Hepatocyte (in vitro differentiated cells): ENCODE results near the gene CPZ. TPM values are rescaled to one million over a fixed set of nuclear protein-coding genes. Genes with fewer than 3 reads are reported as not detected.

ENCODE experiments used
- DNase-seq: peaks from one replicate; pipeline ENCODE4 v3.0.0-alpha.2; 2016; ENCODE audit warnings: low spot score
- H2AFZ ChIP-seq: fragments of 200-600 bp; sonication (generic); 2 replicates; pipeline ENCODE4 v1.6.0; 2016; ENCODE audit warnings: antibody characterized with exemption, mild to moderate bottlenecking
- H3K27ac ChIP-seq: fragments of 200-600 bp; sonication (generic); 2 replicates; pipeline ENCODE4 v1.5.1; 2016; ENCODE audit warnings: mild to moderate bottlenecking
- H3K27me3 ChIP-seq: fragments of 200-600 bp; sonication (generic); 2 replicates; pipeline ENCODE4 v1.6.1; 2016
- H3K36me3 ChIP-seq: fragments of 200-600 bp; sonication (generic); replicated peaks from 2 replicates; pipeline ENCODE4 v1.5.1; 2016; ENCODE audit warnings: low read depth; ENCODE audit not compliant: insufficient read depth
- H3K4me1 ChIP-seq: fragments of 200-600 bp; sonication (generic); 2 replicates; pipeline ENCODE4 v1.5.1; 2016; ENCODE audit warnings: mild to moderate bottlenecking, moderate library complexity; ENCODE audit not compliant: insufficient read depth
- H3K4me2 ChIP-seq: fragments of 200-600 bp; sonication (generic); 2 replicates; pipeline ENCODE4 v1.6.0; 2016
- H3K4me3 ChIP-seq: fragments of 200-600 bp; sonication (generic); 2 replicates; pipeline ENCODE4 v1.5.1; 2016; ENCODE audit warnings: mild to moderate bottlenecking
- H3K79me2 ChIP-seq: fragments of 200-600 bp; sonication (generic); 2 replicates; pipeline ENCODE4 v1.6.0; 2017; ENCODE audit warnings: mild to moderate bottlenecking
- H3K9me2 ChIP-seq: fragments of 200-600 bp; sonication (generic); replicated peaks from 2 replicates; pipeline ENCODE4 v1.6.0; 2017; ENCODE audit warnings: mild to moderate bottlenecking; ENCODE audit not compliant: insufficient read depth
- H3K9me3 ChIP-seq: fragments of 200-600 bp; sonication (generic); 2 replicates; pipeline ENCODE4 v1.5.1; 2016; ENCODE audit warnings: low read depth, mild to moderate bottlenecking
- H4K20me1 ChIP-seq: fragments of 200-600 bp; sonication (generic); 2 replicates; pipeline ENCODE4 v1.6.0; 2016; ENCODE audit warnings: mild to moderate bottlenecking; ENCODE audit not compliant: insufficient read depth, poor library complexity, severe bottlenecking
- CTCF ChIP-seq: fragments of 200-600 bp; sonication (generic); IDR thresholded peaks from 2 replicates; pipeline ENCODE4 v1.5.1; 2016; ENCODE audit warnings: antibody characterized with exemption, mild to moderate bottlenecking; ENCODE audit not compliant: poor library complexity
- EZH2 ChIP-seq: fragments of 200-600 bp; sonication (generic); IDR thresholded peaks from 2 replicates; pipeline ENCODE4 v1.6.1; 2016; ENCODE audit warnings: antibody characterized with exemption, mild to moderate bottlenecking, borderline replicate concordance
- EZH2phosphoT487 ChIP-seq: fragments of 200-600 bp; sonication (generic); IDR thresholded peaks from one replicate; pipeline ENCODE4 v1.6.1; 2018; ENCODE audit warnings: antibody characterized with exemption, mild to moderate bottlenecking, low read depth, moderate library complexity; ENCODE audit not compliant: unreplicated experiment, severe bottlenecking
- WGBS: methylation state at CpG from one replicate; pipeline ENCODE4 v1.1.6; 2016; ENCODE audit warnings: low lambda C conversion rate; ENCODE audit errors: missing lambda C conversion rate; 5-methylcytosine and 5-hydroxymethylcytosine counted together
- polyA plus RNA-seq: library from polyadenylated mRNA; unstranded; fragments of >200 nt; fragmentation: Nextera tagmentation; extraction: Ambion mirVana; gene quantifications from 2 replicates; pipeline ENCODE4 v1.2.1, GENCODE V29; 2016
- total RNA-seq: library from RNA; depleted of rRNA; stranded (reverse); fragments of >200 nt; gene quantifications from 2 replicates; pipeline ENCODE4 v1.2.3, GENCODE V29; 2014

The CPZ gene
- total and polyA plus RNA-seq, 2 experiments from 2014 or later = 34.8 to 113 TPM

- Histone ChIP-seq H2AFZ (no peak overlapping the region), H3K4me1 (no peaks in the 10 kb centered on the region), H4K20me1 (no peaks in the 10 kb centered on the region), H3K9me3 (no peaks in the 10 kb centered on the region), H3K79me2 (no peaks in the 10 kb centered on the region), H3K27ac (no peak overlapping the region), H3K36me3 (no peaks in the 10 kb centered on the region), H3K27me3 (no peaks in the 10 kb centered on the region), H3K4me3 (no peak overlapping the region), H3K9me2 (no peaks in the 10 kb centered on the region), H3K4me2 (no peak overlapping the region)
- DNase-seq = no peak
- 93% methylated on average over 23 of the region's 23 CpGs for WGBS
- TF ChIP-seq EZH2 (no peak), CTCF (no peak), EZH2phosphoT487 (no peak)
Measured at GRCh38 chr4:8601086-8601485, 8.5 kb downstream of the CPZ start.

GRCh38 chr4:8601556-8601955 lies 9.0 kb downstream of the CPZ start:
- DNase-seq = no peak
- H3K4me1 ChIP-seq = no peaks in the 10 kb centered on the region
- no peak overlapping the region for H3K4me2 ChIP-seq
- TF ChIP-seq EZH2 = no peak
- no peak for TF ChIP-seq CTCF
- no peak for TF ChIP-seq EZH2phosphoT487
- no peak overlapping the region for H3K4me3 ChIP-seq
- H3K27me3 ChIP-seq = no peaks in the 10 kb centered on the region
- 86% methylated on average over 8 of the region's 10 CpGs for WGBS
- no peaks in the 10 kb centered on the region for H3K79me2 ChIP-seq
- H3K27ac ChIP-seq = no peak overlapping the region
- no peaks in the 10 kb centered on the region for H3K36me3 ChIP-seq
- H4K20me1 ChIP-seq = no peaks in the 10 kb centered on the region
- H3K9me2 ChIP-seq = no peaks in the 10 kb centered on the region
- H3K9me3 ChIP-seq = no peaks in the 10 kb centered on the region
- no peak overlapping the region for H2AFZ ChIP-seq

- H2AFZ ChIP-seq = no peak overlapping the region
- no peaks in the 10 kb centered on the region for H3K79me2 ChIP-seq
- no peaks in the 10 kb centered on the region for H3K9me3 ChIP-seq
- WGBS = 83% methylated on average over 17 of the region's 19 CpGs
- no peaks in the 10 kb centered on the region for H4K20me1 ChIP-seq
- DNase-seq = no peak
- no peaks in the 10 kb centered on the region for H3K27me3 ChIP-seq
- no peak overlapping the region for H3K27ac ChIP-seq
- no peak for TF ChIP-seq EZH2
- no peak for TF ChIP-seq EZH2phosphoT487
- TF ChIP-seq CTCF = no peak
- H3K36me3 ChIP-seq = no peaks in the 10 kb centered on the region
- no peaks in the 10 kb centered on the region for H3K4me1 ChIP-seq
- no peak overlapping the region for H3K4me3 ChIP-seq
- no peak overlapping the region for H3K4me2 ChIP-seq
- H3K9me2 ChIP-seq = no peaks in the 10 kb centered on the region
Measured at GRCh38 chr4:8602686-8603430, 10.3 kb downstream of the CPZ start.
